G401 (cell line): ENCODE results near the gene RALB. TPM values are rescaled to one million over a fixed set of nuclear protein-coding genes. Genes with fewer than 3 reads are reported as not detected.
"Not testable (repeated sequence)": the region's sequence is repeated elsewhere in the genome, so short reads cannot be mapped to it uniquely, and the experiment has no call there.

Experiments
- DNase-seq: peaks from one replicate; pipeline ENCODE4 v3.0.0-alpha.2; 2015; ENCODE audit warnings: low spot score
- in situ Hi-C: cut with HindIII; loops from 2 replicates; pipeline ENCODE4 v1.10.0; 2016; ENCODE audit warnings: low sequenced_read_pairs, mixed read lengths
- total RNA-seq: library from RNA; depleted of rRNA; stranded (reverse); fragments of >200 nt; shearing (Covaris generic); gene quantifications from 2 replicates; pipeline ENCODE4 v1.2.3, GENCODE V29; 2014

The RALB gene
- total RNA-seq, 1 experiment from 2014 or later: 71.8 TPM

GRCh38 chr2:120308038-120308910 is 55.6 kb downstream of the RALB start:
- in situ Hi-C loops: no loop called here

GRCh38 chr2:120310136-120310535 is 57.5 kb downstream of the RALB start:
- in situ Hi-C loops: no loop called here
- no peak for DNase-seq

More at GRCh38 chr2:120308038-120308910, 55.6 kb downstream of the RALB start:
- no peak for DNase-seq

- in situ Hi-C loops, DNase-seq: not testable (repeated sequence)
These were observed 58.2 kb downstream of the RALB start for GRCh38 chr2:120310841-120311240.

- DNase-seq: no peak
- in situ Hi-C loops: no loop called here
These were observed 59.4 kb downstream of the RALB start for GRCh38 chr2:120312076-120312475.

- in situ Hi-C loops: no loop called here
- DNase-seq: peak; percentile 87
These were observed 60.4 kb downstream of the RALB start for GRCh38 chr2:120312860-120313694.

GRCh38 chr2:120313695-120314615 is 61.3 kb downstream of the RALB start:
- DNase-seq: peak; percentile 40
- in situ Hi-C loops: no loop called here

- in situ Hi-C loops: no loop called here
- peak; percentile 19 for DNase-seq
These were observed 62.2 kb downstream of the RALB start for GRCh38 chr2:120314690-120315366.

GRCh38 chr2:120315367-120316033 is 62.8 kb downstream of the RALB start:
- no peak for DNase-seq
- in situ Hi-C loops: no loop called here

GRCh38 chr2:120316071-120316470 is 63.4 kb downstream of the RALB start:
- DNase-seq: no peak
- in situ Hi-C loops: no loop called here

GRCh38 chr2:120316528-120317179 is 64.0 kb downstream of the RALB start:
- in situ Hi-C loops: no loop called here
- DNase-seq: no peak

- in situ Hi-C loops: no loop called here
These were observed 64.5 kb downstream of the RALB start for GRCh38 chr2:120317180-120317533.

GRCh38 chr2:120317916-120318315 is 65.3 kb downstream of the RALB start:
- in situ Hi-C loops: no loop called here

More at GRCh38 chr2:120317180-120317533, 64.5 kb downstream of the RALB start:
- no peak for DNase-seq

GRCh38 chr2:120318626-120319025 is 66.0 kb downstream of the RALB start:
- DNase-seq: no peak
- in situ Hi-C loops: no loop called here

More at GRCh38 chr2:120317916-120318315, 65.3 kb downstream of the RALB start:
- no peak for DNase-seq

- DNase-seq: no peak
- in situ Hi-C loops: no loop called here
These were observed 66.5 kb downstream of the RALB start for GRCh38 chr2:120319123-120319522.

- in situ Hi-C loops: no loop called here
- no peak for DNase-seq
These were observed 67.2 kb downstream of the RALB start for GRCh38 chr2:120319686-120320317.

- no peak for DNase-seq
- in situ Hi-C loops: no loop called here
These were observed 67.7 kb downstream of the RALB start for GRCh38 chr2:120320318-120320851.
